Gastroesophageal sphincter (tissue), 4 donors: ENCODE data around the gene POR. TPM values are rescaled to one million over a fixed set of nuclear protein-coding genes. Genes with fewer than 3 reads are reported as not detected.

Experiments
- ATAC-seq: fragments of 150-250 bp; one replicate; pipeline ENCODE4 v1.9.1; 2016; ENCODE audit warnings: mild to moderate bottlenecking, moderate library complexity
- H3K27ac ChIP-seq, 4 donors: fragments of 200-600 bp; sonication (generic) in 3 of 4; 1 replicate in 3 of 4; 2 replicates in 1 of 4; pipeline ENCODE4 v1.5.1; 2016 to 2019
- H3K27me3 ChIP-seq: fragments of 200-600 bp; sonication (generic); one replicate; pipeline ENCODE4 v1.5.1; 2019
- H3K36me3 ChIP-seq, 2 donors: fragments of 200-600 bp; sonication (generic); one replicate each; pipeline ENCODE4 v1.5.1; 2019; ENCODE audit warnings: control low read depth in 1 of 2
- H3K4me1 ChIP-seq, 3 donors: fragments of 200-600 bp; sonication (generic); 1 replicate in 2 of 3; 2 replicates in 1 of 3; pipeline ENCODE4 v1.5.1; 2016 to 2019; ENCODE audit warnings: control low read depth in 2 of 3
- H3K4me3 ChIP-seq, 2 donors: fragments of 200-600 bp; sonication (generic); one replicate each; pipeline ENCODE4 v1.5.1; 2019; ENCODE audit warnings: mild to moderate bottlenecking in 1 of 2, moderate library complexity in 1 of 2
- H3K9me3 ChIP-seq, 3 donors: fragments of 200-600 bp; sonication (generic); one replicate each; pipeline ENCODE4 v1.5.1; 2017 to 2019; ENCODE audit warnings: control low read depth in 2 of 3
- CTCF ChIP-seq, 4 experiments: fragments of 200-600 bp in 2 of 4; fragments of 450-650 bp in 2 of 4; sonication (generic) in 1 of 4; IDR thresholded peaks; one replicate each; pipeline ENCODE4 v1.5.1; 2017 to 2019; ENCODE audit warnings: antibody characterized with exemption in 4 of 4, mild to moderate bottlenecking in 2 of 4, moderate library complexity in 2 of 4
- EP300 ChIP-seq: sonication (generic); formaldehyde crosslinking; IDR thresholded peaks from one replicate; pipeline ENCODE4 v1.6.1; 2017; ENCODE audit warnings: antibody characterized with exemption, mild to moderate bottlenecking
- POLR2A ChIP-seq, 2 donors: fragments of 450-650 bp; IDR thresholded peaks; one replicate each; pipeline ENCODE4 v1.6.1; 2017; ENCODE audit warnings: antibody characterized with exemption in 2 of 2, mild to moderate bottlenecking in 2 of 2, moderate library complexity in 1 of 2
- POLR2AphosphoS5 ChIP-seq: sonication (generic); formaldehyde crosslinking; IDR thresholded peaks from one replicate; pipeline ENCODE4 v1.6.1; 2017; ENCODE audit warnings: antibody characterized with exemption
- WGBS, 2 donors: methylation state at CpG; one replicate each; pipeline ENCODE4 v1.1.5; 2018; ENCODE audit warnings: low coverage in 1 of 2; 5-methylcytosine and 5-hydroxymethylcytosine counted together
- total RNA-seq, 4 donors: library from RNA; depleted of rRNA; stranded (reverse); fragments of >200 nt; gene quantifications; one replicate each; pipeline ENCODE4 v1.1.0, GENCODE V29; 2016

Gene POR
- total RNA-seq, 4 donors from 2014 or later = 31.5 to 54.3 (median 47.7) TPM

- TF ChIP-seq POLR2A (IDR thresholded peaks at IDR 0.05) (peak; percentile 91 to 93), POLR2AphosphoS5 (peak; percentile 92), CTCF (IDR thresholded peaks at IDR 0.05) (peak in 2 of 4 experiments; percentile 4 to 25), EP300 (no peak)
Observed at GRCh38 chr7:75994388-75995051, 79.6 kb downstream of the POR start, which contains the start of gene TMEM120A. Gene TMEM120A (minus strand): TSS chr7:75994595. CDS start chr7:75994570, 25 bp downstream.

GRCh38 chr7:75995052-75995471, 80.1 kb downstream of the POR start:
- peak overlapping the region; percentile 58 to 100 (median 94) for H3K27ac ChIP-seq
- H3K36me3 ChIP-seq = peaks cover 0 to 18% of the 10 kb centered on the region in 2 donors
- no peak for TF ChIP-seq CTCF (IDR thresholded peaks at IDR 0.05)
- TF ChIP-seq EP300 = no peak
- no peak for TF ChIP-seq POLR2A (IDR thresholded peaks at IDR 0.05)
- no peak for TF ChIP-seq POLR2AphosphoS5
- peak overlapping the region; percentile 57 to 82 for H3K4me3 ChIP-seq
- peaks cover 0 to 46% (median 10%) of the 10 kb centered on the region in 3 donors for H3K4me1 ChIP-seq
- peak; percentile 1 for ATAC-seq
- no peaks in the 10 kb centered on the region for H3K9me3 ChIP-seq
- WGBS, 2 donors = 0 to 52% methylated on average over 1 to 4 of the region's 11 CpGs
- no peaks in the 10 kb centered on the region for H3K27me3 ChIP-seq

More at GRCh38 chr7:75994388-75995051, 79.6 kb downstream of the POR start, which contains the start of gene TMEM120A:
- peaks cover 0 to 15% of the 10 kb centered on the region in 2 donors for H3K36me3 ChIP-seq
- H3K4me3 ChIP-seq = peak within 1 kb of the TSS; percentile 57 to 82
- peaks cover 0 to 52% (median 15%) of the 10 kb centered on the region in 3 donors for H3K4me1 ChIP-seq
- H3K27ac ChIP-seq = peak within 1 kb of the TSS; percentile 73 to 100 (median 94)
- no peaks in the 10 kb centered on the region for H3K27me3 ChIP-seq
- WGBS, 2 donors = 0 to 20% methylated on average over 1 to 6 of the region's 51 CpGs
- no peaks in the 10 kb centered on the region for H3K9me3 ChIP-seq
- ATAC-seq = peak; percentile 94

- no peak for ATAC-seq
- no peak for TF ChIP-seq POLR2A (IDR thresholded peaks at IDR 0.05)
- Histone ChIP-seq H3K27ac (no peak overlapping the region), H3K4me1 (peaks cover 0 to 37% (median 6%) of the 10 kb centered on the region in 3 donors), H3K36me3 (peaks cover 0 to 27% of the 10 kb centered on the region in 2 donors), H3K4me3 (no peak overlapping the region), H3K27me3 (no peaks in the 10 kb centered on the region), H3K9me3 (no peaks in the 10 kb centered on the region)
- no CpG with 5 or more reads among the region's 5 CpGs for WGBS, 2 donors
Observed at GRCh38 chr7:75995996-75996395, 81.0 kb downstream of the POR start.

GRCh38 chr7:75996476-75996875, 81.5 kb downstream of the POR start:
- Histone ChIP-seq H3K4me3 (no peak overlapping the region), H3K27ac (no peak overlapping the region), H3K9me3 (no peaks in the 10 kb centered on the region), H3K4me1 (peaks cover 0 to 32% (median 6%) of the 10 kb centered on the region in 3 donors), H3K27me3 (no peaks in the 10 kb centered on the region), H3K36me3 (peaks cover 0 to 31% of the 10 kb centered on the region in 2 donors)
- no peak for TF ChIP-seq POLR2AphosphoS5
- no peak for TF ChIP-seq CTCF (IDR thresholded peaks at IDR 0.05)
- no peak for TF ChIP-seq POLR2A (IDR thresholded peaks at IDR 0.05)
- no peak for TF ChIP-seq EP300
- WGBS, 2 donors = 69% methylated on average over 2 of the region's 4 CpGs; no CpG with 5 or more reads in 1 of the 2 donors
- ATAC-seq = no peak

- ATAC-seq = no peak
- no peak for TF ChIP-seq POLR2A (IDR thresholded peaks at IDR 0.05)
- TF ChIP-seq POLR2AphosphoS5 = no peak
- no peak for TF ChIP-seq EP300
- no peak for TF ChIP-seq CTCF (IDR thresholded peaks at IDR 0.05)
- no peaks in the 10 kb centered on the region for H3K9me3 ChIP-seq
- peaks cover 0 to 17% (median 4%) of the 10 kb centered on the region in 3 donors for H3K4me1 ChIP-seq
- no peak overlapping the region for H3K4me3 ChIP-seq
- no peaks in the 10 kb centered on the region for H3K27me3 ChIP-seq
- 100% methylated on average over 1 of the region's 1 CpG for WGBS, 2 donors
- H3K36me3 ChIP-seq = peaks cover 0 to 36% of the 10 kb centered on the region in 2 donors
- no peak overlapping the region for H3K27ac ChIP-seq
Observed at GRCh38 chr7:75998038-75998437, 83.1 kb downstream of the POR start.
